H9 (cell line): ENCODE results near the gene MRPL55. TPM values are rescaled to one million over a fixed set of nuclear protein-coding genes. Genes with fewer than 3 reads are reported as not detected.

Source experiments
- DNase-seq: peaks from one replicate; pipeline ENCODE4 v3.0.0-alpha.2; 2017
- H2AFZ ChIP-seq: one replicate; pipeline ENCODE4 v1.6.1; 2013; ENCODE audit warnings: mild to moderate bottlenecking, low read length, control low read depth, moderate library complexity
- H2AK5ac ChIP-seq: 2 replicates; pipeline ENCODE4 v1.6.1; 2013; ENCODE audit warnings: low read length, control low read depth, mixed read lengths; ENCODE audit not compliant: insufficient read length
- H2BK120ac ChIP-seq: one replicate; pipeline ENCODE4 v1.6.1; 2013; ENCODE audit warnings: low read depth, mild to moderate bottlenecking, low read length, control low read depth, inconsistent platforms; ENCODE audit not compliant: poor library complexity, severe bottlenecking
- H2BK12ac ChIP-seq: 2 replicates; pipeline ENCODE4 v1.6.1; 2013; ENCODE audit warnings: low read length, control low read depth, mixed read lengths, low read depth; ENCODE audit not compliant: insufficient read length
- H2BK15ac ChIP-seq: 2 replicates; pipeline ENCODE4 v1.6.1; 2013; ENCODE audit warnings: low read depth, low read length, control low read depth
- H2BK20ac ChIP-seq: one replicate; pipeline ENCODE4 v1.6.1; 2013; ENCODE audit warnings: low read depth, mild to moderate bottlenecking, low read length, control low read depth, inconsistent platforms; ENCODE audit not compliant: poor library complexity, severe bottlenecking
- H2BK5ac ChIP-seq: 2 replicates; pipeline ENCODE4 v1.6.1; 2013; ENCODE audit warnings: low read length, control low read depth, mixed read lengths; ENCODE audit not compliant: insufficient read length
- H3K14ac ChIP-seq: 2 replicates; pipeline ENCODE4 v1.6.1; 2013; ENCODE audit warnings: low read length, control low read depth; ENCODE audit not compliant: insufficient read depth
- H3K18ac ChIP-seq: 2 replicates; pipeline ENCODE4 v1.6.1; 2013; ENCODE audit warnings: low read depth, mild to moderate bottlenecking, mixed read lengths, low read length, control low read depth; ENCODE audit not compliant: insufficient read length
- H3K23ac ChIP-seq: 2 replicates; pipeline ENCODE4 v1.6.1; 2013; ENCODE audit warnings: low read length, control low read depth, mixed read lengths, low read depth; ENCODE audit not compliant: insufficient read length
- H3K23me2 ChIP-seq: 2 replicates; pipeline ENCODE4 v1.6.1; 2013; ENCODE audit warnings: low read depth, mild to moderate bottlenecking, mixed read lengths, low read length, control low read depth; ENCODE audit not compliant: insufficient read length, poor library complexity, severe bottlenecking
- H3K27ac ChIP-seq: 2 replicates; pipeline ENCODE4 v1.5.1; 2013; ENCODE audit warnings: low read length, control low read depth, mixed read lengths, low read depth; ENCODE audit not compliant: insufficient read length
- H3K27me3 ChIP-seq: 2 replicates; pipeline ENCODE4 v1.6.1; 2013; ENCODE audit warnings: low read length, control low read depth, inconsistent platforms; ENCODE audit not compliant: insufficient read depth
- H3K4ac ChIP-seq: 2 replicates; pipeline ENCODE4 v1.6.1; 2013; ENCODE audit warnings: low read depth, mild to moderate bottlenecking, control low read depth, inconsistent platforms, low read length, moderate library complexity
- H3K4me1 ChIP-seq: 2 replicates; pipeline ENCODE4 v1.6.1; 2013; ENCODE audit warnings: low read length, control low read depth, inconsistent platforms; ENCODE audit not compliant: insufficient read depth
- H3K4me2 ChIP-seq: 2 replicates; pipeline ENCODE4 v1.6.1; 2013; ENCODE audit warnings: low read length, control low read depth, mixed read lengths; ENCODE audit not compliant: insufficient read length, insufficient read depth
- H3K56ac ChIP-seq: 2 replicates; pipeline ENCODE4 v1.6.1; 2013; ENCODE audit warnings: low read depth, mild to moderate bottlenecking, mixed read lengths, low read length, control low read depth; ENCODE audit not compliant: insufficient read length
- H3K79me1 ChIP-seq: 2 replicates; pipeline ENCODE4 v1.6.1; 2013; ENCODE audit warnings: low read depth, mild to moderate bottlenecking, moderate library complexity, low read length, control low read depth, inconsistent platforms; ENCODE audit not compliant: insufficient read depth, poor library complexity, severe bottlenecking
- H3K79me2 ChIP-seq: 2 replicates; pipeline ENCODE4 v1.6.1; 2013; ENCODE audit warnings: low read length, control low read depth, inconsistent platforms; ENCODE audit not compliant: insufficient read depth
- H3K9ac ChIP-seq: 2 replicates; pipeline ENCODE4 v1.6.1; 2013; ENCODE audit warnings: low read length, control low read depth, mixed read lengths; ENCODE audit not compliant: insufficient read length; ENCODE audit errors: extremely low read depth
- H3K9me3 ChIP-seq: one replicate; pipeline ENCODE4 v1.6.1; 2013; ENCODE audit warnings: low read depth, low read length, inconsistent platforms; ENCODE audit not compliant: control insufficient read depth
- H3T11ph ChIP-seq: one replicate; pipeline ENCODE4 v1.6.1; 2013; ENCODE audit warnings: mild to moderate bottlenecking, low read length, control low read depth, inconsistent platforms
- H4K20me1 ChIP-seq: one replicate; pipeline ENCODE4 v1.6.1; 2013; ENCODE audit not compliant: control insufficient read depth, insufficient read length, insufficient read depth
- H4K5ac ChIP-seq: 2 replicates; pipeline ENCODE4 v1.6.1; 2013; ENCODE audit warnings: low read depth, mild to moderate bottlenecking, mixed read lengths, low read length, control low read depth; ENCODE audit not compliant: insufficient read length
- H4K8ac ChIP-seq: replicated peaks from 2 replicates; pipeline ENCODE4 v1.6.1; 2013; ENCODE audit warnings: low read length, control low read depth, mixed read lengths, low read depth; ENCODE audit not compliant: insufficient read length
- H4K91ac ChIP-seq: 2 replicates; pipeline ENCODE4 v1.6.1; 2013; ENCODE audit warnings: low read depth, mild to moderate bottlenecking, moderate library complexity, mixed read lengths, low read length, control low read depth; ENCODE audit not compliant: insufficient read length
- H3K27ac Mint-ChIP-seq, 3 experiments: 2 replicates in 2 of 3; 3 replicates in 1 of 3; pipeline ENCODE4 v1.8.0; 2020 to 2021; ENCODE audit warnings: mixed read lengths in 3 of 3, mild to moderate bottlenecking in 1 of 3, moderate library complexity in 1 of 3
- H3K27me3 Mint-ChIP-seq: 2 replicates; pipeline ENCODE4 v1.8.0; 2021; ENCODE audit warnings: low read depth, mild to moderate bottlenecking, moderate library complexity, mixed read lengths
- H3K36me3 Mint-ChIP-seq, 3 experiments: 2 replicates in 2 of 3; 3 replicates in 1 of 3; pipeline ENCODE4 v1.8.0; 2020 to 2021; ENCODE audit warnings: low read depth in 3 of 3, mixed read lengths in 3 of 3; ENCODE audit not compliant: insufficient read depth in 1 of 3
- H3K4me1 Mint-ChIP-seq, 2 experiments: 2 replicates each; pipeline ENCODE4 v1.8.0; 2020; ENCODE audit warnings: mixed read lengths in 2 of 2
- H3K4me3 Mint-ChIP-seq, 2 experiments: 2 replicates in 1 of 2; 3 replicates in 1 of 2; pipeline ENCODE4 v1.8.0; 2020 to 2021; ENCODE audit warnings: mild to moderate bottlenecking in 2 of 2, mixed read lengths in 2 of 2, moderate library complexity in 1 of 2
- H3K9me3 Mint-ChIP-seq, 2 experiments: 2 replicates in 1 of 2; 3 replicates in 1 of 2; pipeline ENCODE4 v1.8.0; 2020; ENCODE audit warnings: mild to moderate bottlenecking in 2 of 2, mixed read lengths in 2 of 2, moderate library complexity in 1 of 2
- WGBS: extraction: QIAGEN DNeasy Blood & Tissue Kit; methylation state at CpG from one replicate; pipeline ENCODE4 v1.1.7; 2013; ENCODE audit warnings: missing lambda C conversion rate, low lambda C conversion rate, mixed read lengths; ENCODE audit not compliant: insufficient read length; ENCODE audit errors: extremely low coverage; 5-methylcytosine and 5-hydroxymethylcytosine counted together
- total RNA-seq: library from RNA; stranded (reverse); gene quantifications from 2 replicates; pipeline ENCODE4 v1.2.1, GENCODE V29; 2021
- TF ChIP-seq, protein P1 (sequence below): fragments of 200-600 bp; sonication (generic); conservative IDR thresholded peaks from 3 replicates; pipeline ENCODE4 v1.8.0; 2021; ENCODE audit warnings: antibody characterized with exemption, mild to moderate bottlenecking

Gene MRPL55
- total RNA-seq, 1 experiment from 2014 or later: 62.3 TPM

DNA sequence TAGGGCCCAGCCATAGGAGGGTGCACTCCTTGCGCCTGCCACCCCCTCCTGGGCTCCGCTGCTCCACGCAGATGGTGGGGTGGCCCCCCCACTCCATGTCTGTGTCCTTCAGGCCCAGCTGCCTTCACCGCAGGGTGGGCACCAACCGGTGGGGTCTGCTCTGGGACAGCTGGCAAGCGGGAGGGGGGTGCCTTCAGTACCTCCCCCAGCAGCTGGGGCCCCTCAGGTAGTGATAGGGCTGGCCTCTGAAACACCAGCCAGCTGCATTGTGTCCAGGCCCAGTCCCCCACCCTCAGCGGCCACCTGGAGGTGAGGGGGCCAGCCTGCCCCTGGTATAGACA, 41.0 kb upstream of the MRPL55 start:
- Histone ChIP-seq H3T11ph (no peak overlapping the region), H3K4me2 (no peak overlapping the region), H3K27ac (no peak overlapping the region), H4K20me1 (no peaks in the 10 kb centered on the region), H3K14ac (peak overlapping the region; percentile 60; the same call in 1 of the 2 replicates), H4K8ac (no peak overlapping the region), H3K9ac (no peak overlapping the region), H3K4ac (no peak overlapping the region), H3K27me3 (no peaks in the 10 kb centered on the region), H2BK12ac (no peak overlapping the region), H2BK120ac (no peak overlapping the region), H3K18ac (no peak overlapping the region), H2AK5ac (no peak overlapping the region), H2AFZ (no peak overlapping the region), H3K9me3 (no peaks in the 10 kb centered on the region), H3K23ac (no peak overlapping the region), H2BK15ac (no peak overlapping the region), H3K56ac (no peak overlapping the region), H3K79me1 (no peaks in the 10 kb centered on the region), H4K5ac (no peak overlapping the region), H3K4me1 (no peaks in the 10 kb centered on the region), H3K23me2 (no peaks in the 10 kb centered on the region), H4K91ac (no peak overlapping the region), H3K79me2 (no peaks in the 10 kb centered on the region), H2BK20ac (no peak overlapping the region), H2BK5ac (no peak overlapping the region)
- no peak overlapping the region for H3K4me3 Mint-ChIP-seq
- no peaks in the 10 kb centered on the region for H3K9me3 Mint-ChIP-seq
- TF ChIP-seq, protein P1, sequence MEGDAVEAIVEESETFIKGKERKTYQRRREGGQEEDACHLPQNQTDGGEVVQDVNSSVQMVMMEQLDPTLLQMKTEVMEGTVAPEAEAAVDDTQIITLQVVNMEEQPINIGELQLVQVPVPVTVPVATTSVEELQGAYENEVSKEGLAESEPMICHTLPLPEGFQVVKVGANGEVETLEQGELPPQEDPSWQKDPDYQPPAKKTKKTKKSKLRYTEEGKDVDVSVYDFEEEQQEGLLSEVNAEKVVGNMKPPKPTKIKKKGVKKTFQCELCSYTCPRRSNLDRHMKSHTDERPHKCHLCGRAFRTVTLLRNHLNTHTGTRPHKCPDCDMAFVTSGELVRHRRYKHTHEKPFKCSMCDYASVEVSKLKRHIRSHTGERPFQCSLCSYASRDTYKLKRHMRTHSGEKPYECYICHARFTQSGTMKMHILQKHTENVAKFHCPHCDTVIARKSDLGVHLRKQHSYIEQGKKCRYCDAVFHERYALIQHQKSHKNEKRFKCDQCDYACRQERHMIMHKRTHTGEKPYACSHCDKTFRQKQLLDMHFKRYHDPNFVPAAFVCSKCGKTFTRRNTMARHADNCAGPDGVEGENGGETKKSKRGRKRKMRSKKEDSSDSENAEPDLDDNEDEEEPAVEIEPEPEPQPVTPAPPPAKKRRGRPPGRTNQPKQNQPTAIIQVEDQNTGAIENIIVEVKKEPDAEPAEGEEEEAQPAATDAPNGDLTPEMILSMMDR: no peak
- no peak for DNase-seq
- H3K36me3 Mint-ChIP-seq: no peaks in the 10 kb centered on the region
- no CpG with 5 or more reads among the region's 7 CpGs for WGBS
- H3K4me1 Mint-ChIP-seq: peaks cover 2 to 5% of the 10 kb centered on the region in 2 experiments; a peak in 2 of 4 replicates
- no peak overlapping the region for H3K27ac Mint-ChIP-seq
- H3K27me3 Mint-ChIP-seq: no peaks in the 10 kb centered on the region
